ENCODE results near the gene PTGES2.

PTGES2 gene

DNA sequence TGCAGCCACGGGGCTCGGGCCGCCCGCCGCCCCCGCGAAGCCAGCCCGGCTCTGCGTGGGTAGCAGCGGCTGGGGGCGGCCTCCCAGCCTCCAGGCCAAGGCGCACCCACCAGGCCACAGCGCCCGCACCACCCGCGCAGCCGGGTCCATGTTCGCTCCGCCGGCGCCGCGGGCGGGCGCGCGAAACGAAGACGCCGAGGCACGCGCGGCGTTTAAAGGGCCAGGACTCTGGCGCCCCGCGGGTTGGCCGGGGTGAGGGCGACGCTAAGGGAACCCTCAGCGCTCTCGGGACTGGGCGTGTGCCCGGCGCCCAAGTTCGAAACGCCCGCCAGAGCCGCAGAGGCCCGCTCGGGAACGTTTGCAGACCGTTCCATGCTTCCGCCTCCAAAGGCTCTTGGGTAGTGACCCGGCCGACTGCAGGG lies at the start of gene PTGES2:
Gene PTGES2 (minus strand): TSS at position 162 of the 422 bp plus-strand sequence. CDS start 12 bp downstream, at position 150.
- peaks cover 23 to 25% of the 10 kb centered on the region in 2 donors for H3K4me1 ChIP-seq (ENCODE audit: control insufficient read depth in 1 of 2, insufficient read depth in 2 of 2, low read length in 2 of 2)
- H3K9ac ChIP-seq (ENCODE audit: low read depth in 1 of 2, low read length in 2 of 2) = peak within 1 kb of the TSS; percentile 90 to 95
- peak within 1 kb of the TSS; percentile 94 to 95 for H3K4me3 ChIP-seq (ENCODE audit: low read depth in 1 of 2, low read length in 2 of 2)
- peaks cover 9 to 20% of the 10 kb centered on the region in 2 donors for H3K36me3 ChIP-seq (ENCODE audit: control insufficient read depth in 1 of 2, insufficient read depth in 2 of 2, low read length in 2 of 2)
- H3K27me3 ChIP-seq (ENCODE audit: control insufficient read depth in 1 of 2, insufficient read depth in 2 of 2, low read length in 2 of 2) = no peaks in the 10 kb centered on the region
- H3K9me3 ChIP-seq (ENCODE audit: control insufficient read depth in 1 of 2, low read length in 2 of 2) = no peaks in the 10 kb centered on the region
- H3K27ac ChIP-seq (ENCODE audit: low read depth, low read length) = peak within 1 kb of the TSS; percentile 99

DNA sequence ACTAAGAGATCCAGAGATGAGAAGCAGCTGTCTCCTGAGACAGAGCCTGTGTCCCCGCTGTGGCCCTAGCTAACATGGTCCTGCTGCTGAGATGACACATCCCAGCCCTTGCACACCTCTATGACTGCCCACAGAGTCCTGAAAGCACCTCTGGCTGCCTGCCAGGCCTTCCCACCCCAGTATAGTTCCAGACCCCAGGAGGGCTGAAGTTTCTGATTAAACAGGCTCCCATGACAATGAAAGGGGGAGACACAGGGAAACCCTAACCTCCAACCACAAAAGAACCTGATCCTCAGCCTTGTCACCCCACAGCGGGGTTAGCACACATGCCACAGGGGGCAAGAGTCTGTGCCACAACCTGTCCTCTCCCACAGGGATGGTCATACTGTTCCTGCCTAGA lies 48.2 kb upstream of the PTGES2 start:
- no peak overlapping the region for H3K27ac ChIP-seq (ENCODE audit: low read depth, low read length)
- no peaks in the 10 kb centered on the region for H3K4me1 ChIP-seq (ENCODE audit: control insufficient read depth in 1 of 2, insufficient read depth in 2 of 2, low read length in 2 of 2)
- H3K9ac ChIP-seq (ENCODE audit: low read depth in 1 of 2, low read length in 2 of 2) = no peak overlapping the region
- H3K27me3 ChIP-seq (ENCODE audit: control insufficient read depth in 1 of 2, insufficient read depth in 2 of 2, low read length in 2 of 2) = no peaks in the 10 kb centered on the region
- H3K9me3 ChIP-seq (ENCODE audit: control insufficient read depth in 1 of 2, low read length in 2 of 2) = no peaks in the 10 kb centered on the region
- H3K4me3 ChIP-seq (ENCODE audit: low read depth in 1 of 2, low read length in 2 of 2) = no peak overlapping the region
- H3K36me3 ChIP-seq (ENCODE audit: control insufficient read depth in 1 of 2, insufficient read depth in 2 of 2, low read length in 2 of 2) = peaks cover 40 to 66% of the 10 kb centered on the region in 2 donors

DNA sequence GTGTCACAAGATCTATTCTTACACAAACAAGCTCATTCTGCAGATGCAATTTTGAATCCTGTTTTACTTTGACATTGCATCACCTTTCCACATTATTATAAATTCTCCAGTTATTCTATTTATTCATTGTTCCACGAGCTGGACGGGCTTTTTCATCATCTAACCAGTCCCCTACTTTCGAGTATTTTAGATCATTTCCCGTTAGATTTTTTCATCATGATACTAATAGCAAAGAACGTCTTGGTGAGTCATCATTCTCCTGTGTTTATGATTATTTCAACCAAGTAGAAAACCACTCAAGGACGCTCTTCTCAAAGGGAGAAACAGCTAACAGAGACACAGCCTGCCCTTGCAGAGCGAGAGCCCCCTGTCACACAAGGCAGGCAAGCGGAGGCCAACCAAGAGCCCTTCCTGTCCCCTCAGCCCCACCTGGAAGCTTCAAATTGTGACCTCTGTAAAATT lies 47.6 kb upstream of the PTGES2 start:
- Histone ChIP-seq H3K27ac (ENCODE audit: low read depth, low read length) (no peak overlapping the region), H3K4me1 (ENCODE audit: control insufficient read depth in 1 of 2, insufficient read depth in 2 of 2, low read length in 2 of 2) (no peaks in the 10 kb centered on the region), H3K36me3 (ENCODE audit: control insufficient read depth in 1 of 2, insufficient read depth in 2 of 2, low read length in 2 of 2) (peaks cover 38 to 66% of the 10 kb centered on the region in 2 donors)

DNA sequence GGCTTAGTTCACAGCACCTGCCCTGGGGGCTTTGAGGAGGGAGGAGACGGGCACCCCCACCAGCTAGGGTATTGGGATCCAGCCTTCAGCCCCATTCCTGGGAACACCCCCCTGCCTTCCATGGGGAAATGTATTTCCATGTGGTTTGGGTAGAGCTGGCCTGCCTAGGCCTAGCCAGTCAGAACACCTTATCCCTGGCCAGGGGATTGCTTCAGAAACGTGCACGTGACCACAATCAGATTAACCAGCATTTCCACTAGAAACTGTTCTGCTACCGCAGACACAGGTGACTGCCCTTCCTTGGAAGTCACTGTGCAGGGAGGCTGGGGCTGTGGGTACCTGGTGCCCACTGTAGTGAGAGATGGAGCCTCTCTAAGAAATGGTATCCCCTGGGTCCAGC lies 46.5 kb upstream of the PTGES2 start:
- Histone ChIP-seq H3K27me3 (ENCODE audit: control insufficient read depth in 1 of 2, insufficient read depth in 2 of 2, low read length in 2 of 2) (no peaks in the 10 kb centered on the region), H3K36me3 (ENCODE audit: control insufficient read depth in 1 of 2, insufficient read depth in 2 of 2, low read length in 2 of 2) (peaks cover 39 to 67% of the 10 kb centered on the region in 2 donors), H3K27ac (ENCODE audit: low read depth, low read length) (no peak overlapping the region), H3K4me1 (ENCODE audit: control insufficient read depth in 1 of 2, insufficient read depth in 2 of 2, low read length in 2 of 2) (no peaks in the 10 kb centered on the region), H3K9me3 (ENCODE audit: control insufficient read depth in 1 of 2, low read length in 2 of 2) (no peaks in the 10 kb centered on the region), H3K9ac (ENCODE audit: low read depth in 1 of 2, low read length in 2 of 2) (no peak overlapping the region), H3K4me3 (ENCODE audit: low read depth in 1 of 2, low read length in 2 of 2) (no peak overlapping the region)

More for the DNA sequence above, 47.6 kb upstream of the PTGES2 start:
- Histone ChIP-seq H3K27me3 (ENCODE audit: control insufficient read depth in 1 of 2, insufficient read depth in 2 of 2, low read length in 2 of 2) (no peaks in the 10 kb centered on the region), H3K9ac (ENCODE audit: low read depth in 1 of 2, low read length in 2 of 2) (no peak overlapping the region), H3K4me3 (ENCODE audit: low read depth in 1 of 2, low read length in 2 of 2) (no peak overlapping the region), H3K9me3 (ENCODE audit: control insufficient read depth in 1 of 2, low read length in 2 of 2) (no peaks in the 10 kb centered on the region)

DNA sequence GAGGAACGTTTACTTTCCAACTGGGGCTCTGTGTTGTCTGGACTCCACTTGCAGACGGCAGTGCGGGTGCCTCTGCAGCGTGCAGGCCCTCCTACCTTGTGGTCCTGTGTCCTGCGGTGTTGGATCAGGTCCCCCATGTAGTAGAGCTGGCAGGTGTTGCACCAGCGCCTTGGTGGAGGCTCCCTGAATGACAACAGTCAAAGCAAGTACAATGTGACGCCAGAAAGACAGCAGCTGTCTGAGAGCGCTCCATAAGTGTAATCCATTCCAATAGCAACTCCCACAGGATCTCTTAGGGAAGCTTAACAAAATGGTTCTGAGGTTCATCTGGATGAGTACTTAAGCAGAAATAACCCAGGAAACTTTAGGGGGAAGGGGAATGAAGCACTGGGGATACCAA lies 42.4 kb upstream of the PTGES2 start:
- H3K4me3 ChIP-seq (ENCODE audit: low read depth in 1 of 2, low read length in 2 of 2) = no peak overlapping the region
- no peaks in the 10 kb centered on the region for H3K4me1 ChIP-seq (ENCODE audit: control insufficient read depth in 1 of 2, insufficient read depth in 2 of 2, low read length in 2 of 2)
- H3K36me3 ChIP-seq (ENCODE audit: control insufficient read depth in 1 of 2, insufficient read depth in 2 of 2, low read length in 2 of 2) = peaks cover 31 to 59% of the 10 kb centered on the region in 2 donors
- no peak overlapping the region for H3K27ac ChIP-seq (ENCODE audit: low read depth, low read length)
- no peak overlapping the region for H3K9ac ChIP-seq (ENCODE audit: low read depth in 1 of 2, low read length in 2 of 2)
- H3K9me3 ChIP-seq (ENCODE audit: control insufficient read depth in 1 of 2, low read length in 2 of 2) = no peaks in the 10 kb centered on the region
- H3K27me3 ChIP-seq (ENCODE audit: control insufficient read depth in 1 of 2, insufficient read depth in 2 of 2, low read length in 2 of 2) = no peaks in the 10 kb centered on the region

DNA sequence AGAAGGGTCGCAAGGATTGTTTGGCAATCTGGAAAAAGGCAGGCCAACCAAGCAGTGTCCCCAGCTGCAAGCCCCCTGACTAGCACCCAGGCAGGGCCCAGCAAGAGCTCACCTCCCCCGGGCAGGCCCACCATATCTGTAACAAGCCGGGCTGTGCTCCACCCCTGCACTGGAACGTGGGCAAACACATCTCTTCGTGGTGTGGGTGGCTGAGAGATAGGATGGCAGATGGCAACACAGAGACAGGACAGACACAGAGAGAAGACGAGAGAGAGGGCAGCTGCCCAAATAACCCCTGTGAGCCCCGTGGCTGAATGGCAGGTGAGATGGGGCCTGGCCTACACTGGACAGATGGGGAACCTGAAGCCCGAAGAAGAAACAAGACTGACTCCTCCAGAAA lies 42.0 kb upstream of the PTGES2 start:
- no peaks in the 10 kb centered on the region for H3K9me3 ChIP-seq (ENCODE audit: control insufficient read depth in 1 of 2, low read length in 2 of 2)
- H3K27ac ChIP-seq (ENCODE audit: low read depth, low read length) = no peak overlapping the region
- peaks cover 31 to 60% of the 10 kb centered on the region in 2 donors for H3K36me3 ChIP-seq (ENCODE audit: control insufficient read depth in 1 of 2, insufficient read depth in 2 of 2, low read length in 2 of 2)
- no peak overlapping the region for H3K4me3 ChIP-seq (ENCODE audit: low read depth in 1 of 2, low read length in 2 of 2)
- H3K4me1 ChIP-seq (ENCODE audit: control insufficient read depth in 1 of 2, insufficient read depth in 2 of 2, low read length in 2 of 2) = no peaks in the 10 kb centered on the region
- H3K9ac ChIP-seq (ENCODE audit: low read depth in 1 of 2, low read length in 2 of 2) = no peak overlapping the region
- no peaks in the 10 kb centered on the region for H3K27me3 ChIP-seq (ENCODE audit: control insufficient read depth in 1 of 2, insufficient read depth in 2 of 2, low read length in 2 of 2)

DNA sequence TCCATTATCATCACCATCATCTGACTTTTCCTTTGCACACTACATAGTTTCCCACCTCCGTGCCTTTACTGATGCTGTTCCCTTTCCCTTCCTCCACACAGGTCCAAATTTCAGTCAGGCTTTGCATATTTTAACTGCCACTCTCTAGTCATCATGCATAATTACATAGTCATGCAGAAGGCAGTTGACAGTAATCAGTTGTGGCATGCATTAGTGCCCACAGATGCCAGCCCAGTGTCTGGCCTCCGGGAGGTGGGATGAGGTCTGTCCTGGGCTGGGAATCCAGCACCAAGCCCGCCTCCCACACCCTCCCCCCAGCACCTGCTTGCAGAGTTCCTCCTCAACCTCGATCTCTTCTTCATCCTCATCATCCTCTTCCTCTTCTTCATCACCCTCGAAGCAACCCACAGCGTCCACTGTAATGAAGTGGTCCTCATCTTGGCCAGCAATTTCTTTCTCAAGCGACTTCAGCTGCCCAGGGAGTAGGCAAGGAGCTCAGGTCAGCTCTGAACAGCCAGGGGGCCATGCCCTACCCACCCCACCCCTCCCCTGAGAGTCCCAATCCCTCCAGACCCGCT lies 41.3 kb upstream of the PTGES2 start:
- Histone ChIP-seq H3K9ac (ENCODE audit: low read depth in 1 of 2, low read length in 2 of 2) (no peak overlapping the region), H3K4me1 (ENCODE audit: control insufficient read depth in 1 of 2, insufficient read depth in 2 of 2, low read length in 2 of 2) (no peaks in the 10 kb centered on the region), H3K27ac (ENCODE audit: low read depth, low read length) (no peak overlapping the region), H3K27me3 (ENCODE audit: control insufficient read depth in 1 of 2, insufficient read depth in 2 of 2, low read length in 2 of 2) (no peaks in the 10 kb centered on the region), H3K36me3 (ENCODE audit: control insufficient read depth in 1 of 2, insufficient read depth in 2 of 2, low read length in 2 of 2) (peaks cover 26 to 62% of the 10 kb centered on the region in 2 donors), H3K4me3 (ENCODE audit: low read depth in 1 of 2, low read length in 2 of 2) (no peak overlapping the region), H3K9me3 (ENCODE audit: control insufficient read depth in 1 of 2, low read length in 2 of 2) (no peaks in the 10 kb centered on the region)

DNA sequence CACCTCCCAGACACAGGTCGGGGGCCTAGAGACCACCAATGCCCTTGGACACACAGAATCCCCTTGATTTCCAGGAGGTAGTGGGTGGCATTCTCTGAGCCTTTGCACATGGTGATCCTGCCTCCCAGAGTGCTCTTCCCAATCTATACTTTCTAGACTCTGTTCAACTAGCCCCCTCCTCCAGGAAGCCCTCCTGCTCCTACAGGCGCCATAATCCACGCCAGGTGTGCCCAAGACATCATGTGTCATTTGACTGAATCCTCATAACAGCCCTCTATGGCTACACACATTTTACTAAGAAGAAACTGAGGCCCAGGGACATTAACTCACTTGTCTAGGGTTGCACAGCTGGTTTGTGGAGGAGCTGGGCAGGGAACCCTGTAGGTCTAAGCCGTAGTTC lies 39.7 kb upstream of the PTGES2 start:
- Histone ChIP-seq H3K4me3 (ENCODE audit: low read depth in 1 of 2, low read length in 2 of 2) (no peak overlapping the region), H3K36me3 (ENCODE audit: control insufficient read depth in 1 of 2, insufficient read depth in 2 of 2, low read length in 2 of 2) (peaks cover 26 to 75% of the 10 kb centered on the region in 2 donors), H3K9ac (ENCODE audit: low read depth in 1 of 2, low read length in 2 of 2) (no peak overlapping the region), H3K27ac (ENCODE audit: low read depth, low read length) (no peak overlapping the region), H3K27me3 (ENCODE audit: control insufficient read depth in 1 of 2, insufficient read depth in 2 of 2, low read length in 2 of 2) (no peaks in the 10 kb centered on the region), H3K9me3 (ENCODE audit: control insufficient read depth in 1 of 2, low read length in 2 of 2) (no peaks in the 10 kb centered on the region), H3K4me1 (ENCODE audit: control insufficient read depth in 1 of 2, insufficient read depth in 2 of 2, low read length in 2 of 2) (no peaks in the 10 kb centered on the region)

DNA sequence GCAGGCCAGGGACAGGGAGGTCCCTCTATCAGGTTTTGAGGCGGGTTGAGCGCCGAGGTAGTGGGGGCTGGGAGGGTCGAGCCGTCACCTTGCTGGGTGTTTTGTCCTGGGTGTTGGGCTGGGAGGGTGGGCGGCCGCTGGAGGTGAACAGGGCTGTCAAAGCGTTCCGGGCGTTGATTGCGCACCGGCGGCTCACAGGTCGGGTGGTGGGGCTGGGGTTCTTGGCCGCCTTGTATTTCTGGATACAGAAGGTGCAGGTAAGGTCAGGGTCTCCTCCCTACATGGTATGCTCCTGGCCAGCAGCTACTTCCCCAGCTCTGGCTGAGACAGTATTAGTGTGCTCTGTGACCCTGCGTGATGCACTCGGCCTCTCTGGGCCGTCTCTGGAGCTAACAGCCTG lies 38.6 kb upstream of the PTGES2 start:
- Histone ChIP-seq H3K4me1 (ENCODE audit: control insufficient read depth in 1 of 2, insufficient read depth in 2 of 2, low read length in 2 of 2) (peaks cover 2 to 4% of the 10 kb centered on the region in 2 donors), H3K27ac (ENCODE audit: low read depth, low read length) (no peak overlapping the region), H3K9me3 (ENCODE audit: control insufficient read depth in 1 of 2, low read length in 2 of 2) (no peaks in the 10 kb centered on the region), H3K4me3 (ENCODE audit: low read depth in 1 of 2, low read length in 2 of 2) (no peak overlapping the region), H3K36me3 (ENCODE audit: control insufficient read depth in 1 of 2, insufficient read depth in 2 of 2, low read length in 2 of 2) (peaks cover 26 to 75% of the 10 kb centered on the region in 2 donors), H3K27me3 (ENCODE audit: control insufficient read depth in 1 of 2, insufficient read depth in 2 of 2, low read length in 2 of 2) (no peaks in the 10 kb centered on the region), H3K9ac (ENCODE audit: low read depth in 1 of 2, low read length in 2 of 2) (no peak overlapping the region)

DNA sequence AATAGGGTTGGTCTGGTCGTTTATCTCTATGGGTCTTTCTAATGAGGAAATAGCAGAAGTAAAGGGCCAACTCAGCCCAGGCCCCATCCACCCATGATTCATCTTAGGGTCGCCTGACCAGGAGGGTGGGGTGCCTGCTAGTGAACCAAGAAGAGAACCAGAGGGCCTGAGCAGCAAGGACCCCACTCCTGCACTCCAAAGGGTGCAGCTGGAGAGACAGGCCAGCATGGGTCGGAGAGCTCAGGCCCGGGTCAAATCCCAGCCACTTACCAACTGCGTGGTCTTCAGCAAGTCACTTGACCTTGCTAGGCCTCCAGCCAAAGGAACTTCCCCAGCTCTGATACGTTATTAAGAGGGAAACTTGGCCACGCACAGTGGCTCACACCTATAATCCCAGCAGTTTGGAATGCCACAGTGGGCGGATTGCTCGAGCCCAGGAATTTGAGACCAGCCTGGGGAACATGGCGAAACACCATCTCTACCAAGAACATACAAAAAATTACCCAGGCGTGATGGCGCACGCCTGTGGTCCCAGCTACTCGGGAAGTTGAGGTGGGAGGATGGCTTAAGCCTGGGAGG lies 36.9 kb upstream of the PTGES2 start:
- Histone ChIP-seq H3K27me3 (ENCODE audit: control insufficient read depth in 1 of 2, insufficient read depth in 2 of 2, low read length in 2 of 2) (no peaks in the 10 kb centered on the region), H3K9ac (ENCODE audit: low read depth in 1 of 2, low read length in 2 of 2) (no peak overlapping the region), H3K9me3 (ENCODE audit: control insufficient read depth in 1 of 2, low read length in 2 of 2) (no peaks in the 10 kb centered on the region), H3K4me1 (ENCODE audit: control insufficient read depth in 1 of 2, insufficient read depth in 2 of 2, low read length in 2 of 2) (peaks cover 12 to 14% of the 10 kb centered on the region in 2 donors), H3K36me3 (ENCODE audit: control insufficient read depth in 1 of 2, insufficient read depth in 2 of 2, low read length in 2 of 2) (peaks cover 20 to 58% of the 10 kb centered on the region in 2 donors), H3K4me3 (ENCODE audit: low read depth in 1 of 2, low read length in 2 of 2) (no peak overlapping the region), H3K27ac (ENCODE audit: low read depth, low read length) (no peak overlapping the region)

Measured in duodenal mucosa (tissue), 2 donors.